ACC112 (cell line): ENCODE data around the gene PPP1R12C.

Experiments used
- H2AFZ ChIP-seq: fragments of 200-600 bp; sonication (generic); one replicate; pipeline ENCODE4 v1.6.0; 2017; ENCODE audit warnings: antibody characterized with exemption, low read length; ENCODE audit not compliant: unreplicated experiment
- H3K27ac ChIP-seq: fragments of 200-600 bp; sonication (generic); 2 replicates; pipeline ENCODE4 v1.5.1; 2014; ENCODE audit warnings: low read depth, mild to moderate bottlenecking, antibody characterized with exemption, low read length, moderate library complexity
- H3K27me3 ChIP-seq: fragments of 200-600 bp; sonication (generic); 2 replicates; pipeline ENCODE4 v1.6.1; 2014; ENCODE audit warnings: mild to moderate bottlenecking, antibody characterized with exemption, low read length, moderate library complexity, mixed read lengths; ENCODE audit not compliant: insufficient read depth
- H3K36me3 ChIP-seq: fragments of 200-600 bp; sonication (generic); 2 replicates; pipeline ENCODE4 v1.6.1; 2016; ENCODE audit warnings: mild to moderate bottlenecking, antibody characterized with exemption, low read length, moderate library complexity, mixed read lengths; ENCODE audit not compliant: insufficient read depth
- H3K4me1 ChIP-seq: fragments of 200-600 bp; sonication (generic); one replicate; pipeline ENCODE4 v1.6.1; 2016; ENCODE audit warnings: low read length, mixed read lengths; ENCODE audit not compliant: insufficient read depth, unreplicated experiment, control insufficient read depth
- H3K4me3 ChIP-seq: fragments of 200-600 bp; sonication (generic); 2 replicates; pipeline ENCODE4 v1.5.1; 2014; ENCODE audit warnings: mild to moderate bottlenecking, low read depth, low read length
- H3K79me2 ChIP-seq: fragments of 200-600 bp; sonication (generic); one replicate; pipeline ENCODE4 v1.6.0; 2016; ENCODE audit warnings: low read length; ENCODE audit not compliant: control insufficient read depth, unreplicated experiment, insufficient read depth

PPP1R12C gene

GRCh38 chr19:55117663-55118391, 390 bp upstream of the PPP1R12C start:
- H3K4me1 ChIP-seq: peaks cover 16% of the 10 kb centered on the region
- H3K27ac ChIP-seq: peak overlapping the region; percentile 39; the same call in 1 of the 2 replicates
- H2AFZ ChIP-seq: peak overlapping the region; percentile 79

GRCh38 chr19:55116232-55116858, 1.1 kb downstream of the PPP1R12C start:
- H2AFZ ChIP-seq: no peak overlapping the region
- H3K36me3 ChIP-seq: no peaks in the 10 kb centered on the region
- peaks cover 52% of the 10 kb centered on the region for H3K79me2 ChIP-seq
- H3K27ac ChIP-seq: peak overlapping the region; percentile 43; the same call in 1 of the 2 replicates
- peak overlapping the region; percentile 84 for H3K4me3 ChIP-seq
- H3K27me3 ChIP-seq: no peaks in the 10 kb centered on the region
- peaks cover 16% of the 10 kb centered on the region for H3K4me1 ChIP-seq

More at GRCh38 chr19:55117663-55118391, 390 bp upstream of the PPP1R12C start:
- Histone ChIP-seq H3K79me2 (peaks cover 44% of the 10 kb centered on the region), H3K4me3 (peak overlapping the region; percentile 77), H3K36me3 (no peaks in the 10 kb centered on the region), H3K27me3 (no peaks in the 10 kb centered on the region)

GRCh38 chr19:55115446-55116065, 1.9 kb downstream of the PPP1R12C start:
- H2AFZ ChIP-seq: no peak overlapping the region
- peak overlapping the region; percentile 84 for H3K4me3 ChIP-seq
- H3K79me2 ChIP-seq: peaks cover 52% of the 10 kb centered on the region
- H3K36me3 ChIP-seq: no peaks in the 10 kb centered on the region
- no peaks in the 10 kb centered on the region for H3K27me3 ChIP-seq
- H3K27ac ChIP-seq: peak overlapping the region; percentile 37; the same call in 1 of the 2 replicates
- H3K4me1 ChIP-seq: peaks cover 16% of the 10 kb centered on the region

- H3K4me3 ChIP-seq: no peak overlapping the region
- H3K79me2 ChIP-seq: peaks cover 52% of the 10 kb centered on the region
- peak overlapping the region; percentile 29; the same call in 1 of the 2 replicates for H3K27ac ChIP-seq
- H3K36me3 ChIP-seq: no peaks in the 10 kb centered on the region
- peaks cover 16% of the 10 kb centered on the region for H3K4me1 ChIP-seq
- H2AFZ ChIP-seq: no peak overlapping the region
- H3K27me3 ChIP-seq: no peaks in the 10 kb centered on the region
Observed at GRCh38 chr19:55114566-55115145, 2.8 kb downstream of the PPP1R12C start.

GRCh38 chr19:55113570-55114039, 3.8 kb downstream of the PPP1R12C start:
- no peak overlapping the region for H2AFZ ChIP-seq
- H3K27ac ChIP-seq: peak overlapping the region; percentile 48; the same call in 1 of the 2 replicates
- H3K4me1 ChIP-seq: peaks cover 16% of the 10 kb centered on the region
- H3K4me3 ChIP-seq: no peak overlapping the region
- peaks cover 52% of the 10 kb centered on the region for H3K79me2 ChIP-seq
- H3K27me3 ChIP-seq: no peaks in the 10 kb centered on the region
- no peaks in the 10 kb centered on the region for H3K36me3 ChIP-seq

GRCh38 chr19:55112777-55113569, 4.5 kb downstream of the PPP1R12C start:
- peak overlapping the region; percentile 48; the same call in 1 of the 2 replicates for H3K27ac ChIP-seq
- H3K4me1 ChIP-seq: peaks cover 16% of the 10 kb centered on the region
- H3K4me3 ChIP-seq: no peak overlapping the region
- H3K36me3 ChIP-seq: no peaks in the 10 kb centered on the region
- peaks cover 52% of the 10 kb centered on the region for H3K79me2 ChIP-seq
- H3K27me3 ChIP-seq: no peaks in the 10 kb centered on the region
- H2AFZ ChIP-seq: no peak overlapping the region

GRCh38 chr19:55112246-55112776, 5.1 kb downstream of the PPP1R12C start:
- H3K36me3 ChIP-seq: no peaks in the 10 kb centered on the region
- peaks cover 52% of the 10 kb centered on the region for H3K79me2 ChIP-seq

GRCh38 chr19:55111238-55111831, 6.1 kb downstream of the PPP1R12C start:
- Histone ChIP-seq H3K27ac (no peak overlapping the region), H3K79me2 (peaks cover 48% of the 10 kb centered on the region), H3K4me3 (no peak overlapping the region), H2AFZ (no peak overlapping the region), H3K36me3 (no peaks in the 10 kb centered on the region), H3K4me1 (peaks cover 16% of the 10 kb centered on the region), H3K27me3 (no peaks in the 10 kb centered on the region)

More at GRCh38 chr19:55112246-55112776, 5.1 kb downstream of the PPP1R12C start:
- no peaks in the 10 kb centered on the region for H3K27me3 ChIP-seq
- no peak overlapping the region for H3K27ac ChIP-seq
- H2AFZ ChIP-seq: no peak overlapping the region
- H3K4me1 ChIP-seq: peaks cover 16% of the 10 kb centered on the region
- H3K4me3 ChIP-seq: no peak overlapping the region

- no peak overlapping the region for H2AFZ ChIP-seq
- H3K4me3 ChIP-seq: no peak overlapping the region
- H3K27ac ChIP-seq: no peak overlapping the region
- peaks cover 7% of the 10 kb centered on the region for H3K4me1 ChIP-seq
- H3K79me2 ChIP-seq: peaks cover 37% of the 10 kb centered on the region
- no peaks in the 10 kb centered on the region for H3K36me3 ChIP-seq
- H3K27me3 ChIP-seq: no peaks in the 10 kb centered on the region
Observed at GRCh38 chr19:55109527-55110291, 7.7 kb downstream of the PPP1R12C start.
